ENCODE data around the gene CD79B.

The CD79B gene

DNA sequence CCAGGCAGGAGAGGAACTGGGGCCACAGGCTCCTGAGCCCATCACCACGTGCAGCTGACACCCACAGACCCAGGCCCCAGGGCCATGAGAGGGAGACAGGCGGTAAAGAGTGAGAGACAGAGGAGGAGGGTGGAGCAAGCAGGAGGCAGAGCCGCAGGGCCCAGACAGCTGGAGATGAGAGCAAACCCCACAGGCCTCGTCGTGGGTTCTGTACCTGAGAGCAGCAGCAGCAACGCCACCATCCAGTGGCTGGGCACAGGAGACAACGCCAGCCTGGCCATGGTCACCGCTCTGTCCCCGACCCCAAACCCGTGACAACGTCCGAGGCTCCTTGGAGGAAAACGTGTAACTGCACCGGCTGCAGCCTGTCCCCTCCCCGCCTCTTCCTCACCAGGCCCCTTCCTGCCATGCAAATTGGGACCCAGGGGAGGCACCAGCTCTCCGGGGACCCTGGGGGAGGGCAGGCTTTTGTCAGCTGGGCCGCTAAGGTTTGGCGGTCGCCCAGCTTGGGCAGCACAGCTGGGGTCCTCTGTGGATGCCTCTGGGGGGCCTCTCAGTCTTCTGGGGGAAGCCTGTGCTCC is at the start of gene CD79B:
TSS of gene CD79B (minus strand) at position 351 of the 581 bp plus-strand sequence. CDS start at position 281, 70 bp downstream.
- peak; percentile 31 for DNase-seq

DNA sequence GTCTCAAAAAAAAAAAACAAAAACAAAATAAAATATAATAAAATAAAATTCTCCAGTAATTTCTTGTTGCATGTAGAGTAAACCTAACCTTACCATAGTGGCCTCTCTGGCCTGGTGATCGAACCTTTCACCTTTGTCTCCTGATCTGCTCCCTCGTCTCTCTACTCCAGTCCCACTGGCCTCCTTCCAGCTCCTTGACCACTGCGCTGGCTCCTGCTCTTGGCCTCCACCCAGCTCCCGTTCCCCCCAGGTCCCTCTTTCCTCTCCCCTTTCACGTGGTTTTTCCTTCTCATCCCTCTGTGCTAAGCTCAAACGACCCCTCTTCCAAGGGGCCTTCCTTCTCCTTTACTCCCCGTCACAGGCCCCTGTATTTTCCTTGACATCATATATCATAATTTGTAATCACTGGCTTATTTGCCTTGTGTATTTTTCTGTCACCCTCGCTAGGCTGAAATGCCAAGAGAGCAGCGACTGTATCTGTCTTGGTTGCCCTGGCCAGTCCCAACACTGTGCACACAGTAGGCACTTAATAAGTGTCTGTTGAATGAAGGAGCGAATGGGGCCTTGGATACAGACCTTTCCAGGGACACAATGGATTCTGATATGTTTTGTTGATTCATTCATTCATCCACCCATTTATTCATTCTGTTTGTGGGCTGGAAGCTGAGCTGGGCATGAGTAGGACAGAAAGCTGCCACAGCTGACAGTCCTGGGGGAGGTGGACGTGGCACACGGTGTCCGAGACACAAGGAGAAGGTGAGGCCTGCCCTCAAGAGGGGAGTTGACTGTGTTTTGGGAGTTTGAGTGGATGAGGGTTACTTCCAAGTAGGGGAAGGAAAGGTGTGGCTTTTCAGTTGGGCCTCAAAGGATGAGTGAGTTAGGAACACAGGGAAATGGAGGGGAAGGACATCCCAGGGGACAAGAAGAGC is 46.4 kb upstream of the CD79B start:
- DNase-seq = no peak

DNA sequence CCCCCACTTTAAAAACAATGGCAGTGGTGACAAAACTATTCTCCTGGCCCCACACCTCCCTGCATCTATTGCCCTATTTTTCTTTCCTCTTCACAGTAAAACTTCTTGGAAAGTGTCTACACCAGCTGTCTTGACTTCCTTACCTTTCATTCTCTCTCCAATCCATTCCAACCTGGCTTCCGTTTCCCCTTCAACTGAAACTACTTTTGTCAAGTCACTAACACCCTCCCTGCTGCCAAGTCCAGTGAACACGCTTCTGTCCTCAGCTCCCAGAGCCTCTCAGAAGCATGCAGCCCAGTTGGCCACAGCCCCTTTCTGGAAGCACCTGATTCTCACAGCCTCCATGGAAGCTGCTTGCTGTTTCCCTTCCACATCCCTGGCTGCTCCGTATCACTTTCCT is 44.6 kb upstream of the CD79B start:
- no peak for DNase-seq

DNA sequence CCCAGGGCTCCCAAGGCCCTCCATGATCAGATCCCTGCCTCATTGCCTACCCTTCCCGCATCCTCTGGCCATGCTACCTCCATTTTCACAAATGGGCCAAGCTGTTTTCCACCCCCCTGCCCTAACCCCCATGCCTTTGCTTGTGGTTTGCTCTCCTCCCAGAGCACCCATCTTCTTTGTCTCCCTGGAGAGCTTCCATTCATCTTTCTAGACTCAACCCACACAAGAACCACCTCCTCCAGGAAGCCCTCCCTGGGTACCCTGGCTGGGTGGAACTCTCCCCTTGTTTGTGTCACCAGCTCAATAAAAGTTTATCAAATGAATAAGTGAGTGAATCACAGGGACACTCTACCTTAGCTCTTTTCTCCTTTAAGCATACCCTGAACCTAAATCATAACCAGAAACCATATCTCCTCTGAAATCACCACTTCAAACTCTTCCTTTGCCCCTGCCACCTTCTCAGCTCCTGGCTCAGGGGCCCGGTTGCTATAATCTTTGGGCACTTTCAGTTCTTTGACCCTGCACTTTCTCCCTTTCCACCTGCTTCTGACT is 43.5 kb upstream of the CD79B start:
- DNase-seq = no peak

DNA sequence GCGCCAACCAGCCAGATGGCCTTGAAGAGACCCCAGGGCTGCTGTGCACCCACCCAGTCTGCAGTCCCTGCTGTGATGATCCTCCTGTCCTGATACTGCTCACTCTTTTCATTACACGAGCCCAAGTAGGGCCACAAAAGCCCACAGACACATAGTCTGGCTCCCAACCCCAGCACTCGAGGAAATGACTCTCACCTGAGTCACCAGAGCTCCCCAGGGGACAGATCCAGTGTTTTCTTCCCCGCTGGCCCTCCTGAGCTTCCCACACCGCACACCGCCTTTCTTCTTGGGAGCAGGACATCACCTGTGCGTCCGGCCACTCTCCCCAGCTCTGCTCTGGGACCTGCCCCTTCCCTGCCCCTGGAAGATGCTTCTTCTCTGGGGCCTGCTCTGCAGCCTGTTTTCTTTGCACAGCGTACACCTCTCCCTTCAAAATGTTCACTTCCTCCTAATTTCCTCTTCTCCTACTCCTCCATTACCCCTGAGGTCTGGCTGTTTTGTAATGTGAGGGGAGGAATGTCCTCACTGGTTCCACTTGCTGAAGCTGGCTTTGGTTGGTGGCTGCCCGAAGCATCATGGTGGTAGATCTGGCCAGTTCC is 42.6 kb upstream of the CD79B start:
- DNase-seq = no peak

DNA sequence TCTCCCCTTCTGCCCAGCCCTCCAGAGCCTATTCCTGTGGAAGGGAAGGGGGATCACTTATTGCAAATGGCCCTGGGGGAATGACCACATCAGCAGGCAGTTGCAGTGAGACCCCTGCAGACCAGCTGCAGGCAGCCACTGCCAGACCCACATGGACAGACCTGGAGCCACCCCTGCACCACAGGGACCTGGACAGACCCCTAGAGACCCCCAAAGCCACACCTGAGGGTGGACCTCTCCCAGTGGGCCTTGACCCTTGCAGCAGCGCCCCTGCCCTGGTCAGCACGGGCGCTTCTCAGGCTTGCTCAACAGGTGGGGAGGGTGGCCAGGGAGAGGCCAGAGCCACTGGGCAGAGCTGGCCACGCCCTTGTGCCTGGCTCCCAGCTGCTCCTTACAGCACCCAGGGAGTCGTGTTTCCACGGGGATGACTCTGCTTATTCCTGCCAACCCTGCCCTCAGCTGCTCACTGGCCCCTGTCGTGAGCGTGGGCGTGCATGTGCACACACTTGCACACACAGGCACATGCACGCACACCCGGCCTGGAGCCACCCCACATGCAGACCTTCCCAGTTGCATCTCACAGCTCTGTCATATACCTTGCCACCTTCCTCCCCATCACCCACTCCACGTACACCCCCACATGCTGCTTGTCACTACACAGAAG is 41.9 kb upstream of the CD79B start:
- no peak for DNase-seq

DNA sequence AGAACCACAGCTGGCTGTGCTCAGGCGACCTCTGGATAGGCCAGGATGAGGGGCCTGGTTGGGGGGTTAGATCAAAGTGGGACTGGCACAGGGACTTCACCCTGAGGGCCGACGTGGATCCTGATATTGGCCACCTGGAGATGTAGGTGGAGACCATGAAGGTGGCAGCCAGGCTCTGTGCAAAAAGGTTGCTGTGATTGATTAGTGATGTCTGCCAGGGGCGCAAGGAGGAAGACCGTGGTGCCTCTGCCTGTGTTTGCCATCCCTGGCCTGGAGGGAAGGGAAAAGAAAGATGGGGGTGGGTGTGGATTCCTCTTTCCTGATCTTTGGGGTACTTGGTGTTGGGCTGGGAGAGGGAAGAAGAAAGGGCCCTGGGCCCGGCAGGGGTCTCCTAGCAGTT is 41.1 kb upstream of the CD79B start:
- no peak for DNase-seq

DNA sequence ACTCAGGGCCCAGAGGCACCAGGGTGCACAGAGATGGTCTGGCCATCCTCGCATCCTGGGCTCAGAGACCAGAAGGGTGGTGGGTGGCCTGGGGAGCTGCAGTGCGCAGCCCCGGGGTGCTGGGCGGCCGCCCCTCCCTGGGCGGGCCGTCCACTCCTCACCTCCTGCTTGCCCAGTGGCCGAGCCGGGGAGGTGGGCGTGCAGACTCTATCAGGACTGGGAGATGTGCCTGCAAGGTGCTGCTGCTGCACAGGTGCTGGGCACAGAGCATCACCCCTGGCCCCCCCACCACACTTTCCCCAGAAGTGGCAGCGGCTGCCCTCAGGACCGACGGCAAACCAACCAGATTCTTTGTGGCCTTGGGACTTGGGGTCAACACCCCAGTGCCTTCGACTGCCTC is 40.7 kb upstream of the CD79B start, which contains the start of gene SCN4A:
TSS of gene SCN4A (minus strand) at position 123 of the 400 bp plus-strand sequence. CDS start at position 46, 77 bp downstream.
- DNase-seq = no peak

DNA sequence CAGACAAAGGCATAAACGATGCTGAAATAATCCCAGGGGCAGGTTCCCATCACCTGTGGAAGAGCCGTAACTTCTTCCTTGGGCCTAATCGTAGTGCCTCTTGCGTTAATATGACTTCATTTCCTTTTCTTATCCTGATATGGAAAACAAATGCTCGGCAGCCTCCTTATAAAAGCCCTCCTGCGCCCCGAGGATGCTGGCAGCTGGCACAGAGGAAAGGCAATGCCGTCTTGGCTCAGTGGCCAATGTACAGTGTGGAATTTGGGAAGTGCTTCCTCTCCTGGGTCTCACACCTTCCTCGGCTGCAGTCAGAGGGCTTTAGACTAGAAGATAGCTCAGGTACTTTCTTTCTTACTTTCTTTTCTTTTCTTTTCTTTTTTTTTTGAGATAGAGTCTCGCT is 37.1 kb upstream of the CD79B start:
- no peak for DNase-seq

DNA sequence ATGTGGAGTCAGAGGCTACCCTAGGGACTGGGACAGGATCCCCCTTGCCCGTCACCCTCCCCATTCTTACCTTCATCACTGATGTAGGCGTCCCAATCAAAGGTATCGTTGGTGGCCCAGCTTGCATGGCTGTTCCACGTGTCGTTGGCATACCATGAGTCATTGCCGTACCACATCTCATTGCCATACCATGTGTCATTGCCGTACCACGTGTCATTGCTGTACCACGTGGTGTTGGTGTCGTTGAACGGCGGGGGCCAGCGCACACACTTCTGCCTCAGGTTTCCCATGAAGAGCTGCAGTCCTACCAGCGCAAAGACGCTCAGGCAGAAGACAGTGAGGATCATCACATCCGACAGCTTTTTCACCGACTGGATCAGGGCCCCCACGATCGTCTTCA is 35.8 kb upstream of the CD79B start:
- no peak for DNase-seq

DNA sequence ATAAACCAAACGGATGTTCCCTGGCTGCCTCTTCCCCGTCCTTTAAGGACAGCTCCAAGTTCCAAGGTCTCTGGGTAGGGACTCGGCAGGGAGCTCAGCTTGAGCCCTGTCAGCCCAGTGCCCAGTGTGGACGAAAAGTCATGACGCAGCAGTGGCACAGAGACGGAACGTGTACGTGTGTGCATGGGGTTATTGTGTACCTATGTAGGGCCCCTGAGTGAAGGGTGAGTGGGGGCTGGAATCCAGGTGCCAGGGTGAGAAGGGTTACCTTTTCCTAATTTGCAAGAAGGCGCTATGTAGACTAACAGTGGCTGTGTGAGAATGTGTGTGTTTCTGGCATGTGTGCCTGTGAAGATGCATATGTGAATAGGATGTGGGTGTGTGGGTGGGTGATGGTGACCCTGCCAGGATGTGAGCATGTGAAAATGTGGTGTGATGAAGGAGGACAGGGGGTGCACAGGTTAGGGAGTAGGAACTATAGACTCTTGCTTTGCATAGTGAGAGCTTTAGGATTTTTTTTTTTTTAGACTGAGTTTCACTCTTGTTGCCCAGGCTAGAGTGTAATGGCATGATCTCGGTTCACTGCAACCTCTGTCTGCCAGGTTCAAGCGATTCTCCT is 34.6 kb upstream of the CD79B start:
- DNase-seq = no peak

DNA sequence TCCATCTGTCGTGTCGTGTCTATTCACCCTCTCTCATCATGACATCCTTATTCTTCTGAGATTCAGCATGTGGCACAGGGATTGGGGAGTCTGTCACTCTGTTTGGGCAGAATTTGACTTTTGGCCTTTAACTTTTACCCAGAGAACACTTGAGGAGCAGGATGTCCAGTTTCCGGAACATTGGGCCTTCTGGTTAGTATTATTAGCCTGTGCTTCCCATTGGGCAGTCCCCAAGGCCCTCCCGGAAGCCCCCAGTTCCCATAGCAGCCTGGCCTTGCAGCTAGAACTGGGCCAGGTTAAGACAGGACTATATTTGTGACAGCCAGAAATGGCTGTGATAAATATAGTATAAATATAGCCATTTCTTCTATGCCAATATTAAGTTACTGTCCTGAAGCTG is 31.0 kb upstream of the CD79B start:
- no peak for DNase-seq

DNA sequence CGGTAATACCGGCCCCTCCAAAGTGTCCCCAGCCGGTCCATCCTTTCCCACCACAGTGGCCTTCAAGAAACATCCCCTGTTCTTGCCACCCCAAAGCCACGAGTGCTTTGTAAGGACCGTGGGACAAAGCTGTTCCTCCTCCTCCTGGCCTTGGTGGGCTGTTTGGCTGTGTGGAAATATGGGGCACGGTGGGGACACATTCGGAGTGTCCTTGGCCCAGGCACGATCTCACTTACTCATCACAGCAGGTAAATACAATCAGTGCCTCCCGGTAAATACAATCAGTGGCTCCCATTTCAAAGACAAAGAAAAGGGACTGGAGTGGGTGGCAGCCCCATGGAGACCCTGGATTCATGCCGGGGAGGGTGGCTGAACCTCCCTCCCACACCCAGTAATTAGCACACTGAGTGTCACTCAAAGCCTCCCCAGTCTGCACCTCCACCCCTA is 30.2 kb upstream of the CD79B start:
- no peak for DNase-seq

DNA sequence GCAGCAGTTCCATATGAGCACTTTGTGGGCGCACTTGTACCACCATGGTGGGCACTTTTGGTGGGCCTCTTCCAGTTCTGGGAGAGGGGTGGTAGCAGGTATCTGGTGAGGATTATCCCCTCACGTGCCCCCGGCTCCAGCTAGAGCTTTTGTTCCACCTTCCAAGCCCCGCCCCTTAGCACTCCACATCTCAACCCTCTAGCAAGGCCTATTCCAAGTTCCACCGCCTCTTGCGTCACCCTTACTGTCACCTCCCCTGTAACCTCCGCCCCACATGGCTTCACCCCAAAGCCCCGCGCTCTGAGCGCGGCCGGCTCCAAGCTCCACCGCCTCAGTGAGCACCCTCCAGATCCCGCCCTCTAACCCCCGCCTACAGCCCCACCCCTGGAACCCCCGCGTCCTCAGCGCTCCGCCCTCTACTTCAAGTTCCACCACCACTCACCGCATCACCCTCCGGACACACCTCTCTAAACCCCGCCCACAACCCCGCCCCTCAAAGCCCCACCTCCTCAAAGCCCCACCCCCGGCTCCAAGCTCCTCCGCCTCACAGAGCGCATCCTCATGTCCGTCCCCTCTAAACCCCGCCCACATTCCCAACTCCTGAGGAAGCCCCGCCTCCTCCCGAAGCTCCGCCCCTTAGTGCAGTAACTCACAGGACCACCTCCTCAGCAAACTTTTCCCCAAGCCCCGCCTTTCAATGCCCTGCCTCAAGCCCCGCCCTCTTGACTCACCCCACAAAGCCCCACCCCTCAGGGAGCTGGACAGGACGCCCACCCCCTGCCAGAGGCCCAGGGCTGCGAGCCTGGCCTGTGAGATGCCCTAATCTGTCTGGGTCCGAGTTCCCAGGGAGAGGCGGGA is 29.5 kb upstream of the CD79B start:
- peak; percentile 9 for DNase-seq

DNA sequence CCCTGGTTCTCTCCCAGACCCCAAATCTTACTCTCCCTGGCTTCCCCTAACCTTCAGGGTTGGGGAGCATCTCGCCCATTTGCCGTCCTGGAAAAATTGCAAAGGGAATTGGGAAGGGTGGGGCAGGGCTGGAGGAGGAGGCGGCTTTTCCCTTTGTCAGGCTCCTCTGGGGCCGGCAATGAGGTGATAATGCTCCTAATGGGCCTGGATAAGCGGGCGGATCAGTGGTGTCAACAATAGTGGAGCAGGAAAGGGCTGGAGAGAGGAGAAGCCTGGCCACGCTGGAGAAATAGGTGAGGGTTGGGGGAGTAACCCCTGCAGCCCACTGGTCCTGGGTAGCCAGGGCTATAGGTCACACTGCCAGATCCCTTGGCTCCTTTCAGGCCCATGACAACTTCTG is 28.3 kb upstream of the CD79B start:
- DNase-seq = no peak

DNA sequence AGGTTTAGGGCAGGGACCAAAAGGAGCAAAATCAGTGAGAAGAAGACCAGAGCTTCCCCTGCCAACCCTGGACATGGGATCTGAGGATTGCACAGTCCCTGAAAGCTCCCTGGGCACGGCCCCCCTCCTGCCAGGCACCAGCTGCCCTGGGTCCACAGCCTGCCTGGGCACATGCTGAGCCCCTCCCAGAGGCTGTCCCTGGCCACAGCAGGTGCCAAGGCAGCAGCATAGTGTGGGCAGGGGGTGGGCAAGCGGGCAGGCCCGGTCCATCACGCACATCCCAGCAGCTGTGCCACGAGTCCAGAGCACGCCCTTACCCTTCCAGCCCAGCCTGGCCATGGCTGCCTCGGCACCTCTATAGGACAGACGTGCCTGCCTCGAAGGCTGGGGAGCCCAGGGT is 27.9 kb upstream of the CD79B start:
- no peak for DNase-seq

DNA sequence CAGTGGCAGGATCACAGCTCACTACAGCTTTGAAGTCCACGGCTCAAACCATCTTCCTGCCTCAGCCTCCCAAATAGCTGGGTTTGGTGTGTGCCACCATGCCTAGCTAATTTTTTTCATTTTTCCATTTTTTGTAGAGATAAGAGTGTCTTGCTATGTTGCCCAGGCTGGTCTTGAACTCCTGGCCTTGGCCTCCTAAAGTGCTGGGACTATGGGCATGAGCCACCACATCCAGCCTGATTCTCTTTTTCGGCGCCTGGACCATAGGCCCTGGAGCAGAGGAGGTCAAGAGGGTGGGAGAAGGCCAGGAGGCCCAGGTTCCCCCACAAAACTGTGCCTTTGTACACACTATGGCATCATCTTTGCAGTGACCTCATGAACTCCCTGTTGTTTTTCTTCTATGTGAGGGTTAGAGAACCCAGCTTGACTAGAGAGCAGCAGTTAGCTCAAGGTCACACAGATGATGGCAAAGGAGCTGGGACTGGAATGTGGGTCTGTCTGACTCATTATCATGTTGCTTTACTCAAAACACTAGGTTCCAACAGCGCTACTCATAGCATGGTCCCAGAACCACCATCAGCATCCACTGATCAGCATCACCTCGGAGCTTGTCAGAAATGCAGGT is 24.3 kb upstream of the CD79B start:
- no peak for DNase-seq

DNA sequence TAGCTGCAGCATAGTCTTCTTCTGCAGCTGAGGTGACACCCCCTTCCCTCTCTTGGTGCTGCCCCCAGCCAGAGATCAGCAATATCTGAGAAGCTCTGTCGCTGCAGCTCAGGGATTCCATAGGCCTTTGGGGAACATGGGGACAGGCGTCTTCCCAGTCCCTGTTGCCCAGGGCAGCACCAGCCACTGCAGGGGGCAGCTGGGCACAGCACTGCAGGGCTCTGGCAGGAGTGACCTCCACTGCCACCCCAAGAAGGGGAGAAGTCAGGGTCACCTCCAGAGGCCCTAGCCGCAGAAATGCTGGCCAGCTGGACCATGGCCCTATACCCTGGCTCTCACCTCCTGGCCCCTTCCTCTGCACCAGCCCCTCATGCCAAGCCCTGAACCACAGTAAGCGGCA is 23.7 kb upstream of the CD79B start:
- DNase-seq = no peak

DNA sequence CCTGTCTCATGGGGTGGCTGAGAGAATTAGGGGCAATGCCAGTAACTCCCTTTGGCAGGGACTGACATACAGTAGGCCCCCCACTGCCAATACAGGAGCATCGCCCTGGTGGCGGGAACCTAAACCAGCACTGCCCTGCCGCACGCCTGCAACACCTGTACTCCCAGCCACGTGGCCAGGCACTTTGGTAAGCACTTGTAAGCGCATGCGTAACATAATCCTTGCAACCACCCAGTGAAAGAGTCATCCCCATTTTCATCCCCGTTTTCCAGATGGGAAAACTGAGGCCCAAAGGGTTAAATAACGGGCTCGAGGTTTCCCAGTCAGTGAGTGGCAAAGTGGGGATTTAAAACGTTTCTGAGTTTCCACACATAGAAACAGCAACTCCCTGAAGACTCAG is 23.1 kb upstream of the CD79B start:
- DNase-seq = no peak

DNA sequence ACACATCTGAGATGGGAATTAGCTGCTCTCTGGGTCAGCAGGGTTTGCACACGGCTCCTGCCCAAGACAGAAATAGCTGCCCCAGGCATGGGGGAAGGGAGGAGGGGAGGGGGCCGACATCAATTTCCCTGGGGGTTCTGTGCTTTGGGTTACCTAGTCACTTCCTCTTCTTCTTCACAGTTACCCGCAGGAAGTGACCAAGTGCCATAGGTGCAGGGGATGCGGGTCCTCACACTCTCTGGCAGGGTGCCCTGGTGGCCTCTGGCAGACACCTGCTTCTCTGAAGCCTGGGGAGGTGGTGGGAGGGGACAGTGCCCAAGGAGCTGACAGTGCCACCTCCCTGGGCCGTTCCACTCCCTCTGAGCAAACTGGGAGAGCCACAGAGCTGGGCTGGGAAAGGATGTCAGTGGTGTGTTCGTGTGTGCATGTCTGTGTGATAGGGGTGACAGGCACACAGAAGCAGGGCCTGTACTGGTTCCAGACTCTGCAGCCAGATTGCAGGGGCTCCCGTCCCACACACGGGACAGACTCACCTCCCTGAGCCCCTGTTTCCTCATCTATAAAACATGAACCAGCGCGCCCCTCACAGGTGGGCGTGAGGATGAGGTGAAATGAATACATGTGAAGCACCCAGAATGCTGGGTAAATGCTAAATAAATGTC is 22.4 kb upstream of the CD79B start:
- peak; percentile 16 for DNase-seq
